SIG-M5 treated with dmso at 0.1 percent for 504 hours (cell line): Measurements from ENCODE around the gene HIF3A.
A peak's percentile ranks its signal among the peaks of the same experiment; 100 is the strongest.
"Not testable (repeated sequence)": the region's sequence is repeated elsewhere in the genome, so short reads cannot be mapped to it uniquely, and the experiment has no call there.

ENCODE experiments used
- DNase-seq: peaks from one replicate; lab custom pipeline; 2025; ENCODE audit not compliant: unreplicated experiment; lab: John Stamatoyannopoulos, UW

HIF3A gene

GRCh38 chr19:46356149-46357055 is 59.6 kb downstream of the HIF3A start:
- no peak for DNase-seq

GRCh38 chr19:46357846-46358583 is 61.2 kb downstream of the HIF3A start:
- DNase-seq = no peak

DNA sequence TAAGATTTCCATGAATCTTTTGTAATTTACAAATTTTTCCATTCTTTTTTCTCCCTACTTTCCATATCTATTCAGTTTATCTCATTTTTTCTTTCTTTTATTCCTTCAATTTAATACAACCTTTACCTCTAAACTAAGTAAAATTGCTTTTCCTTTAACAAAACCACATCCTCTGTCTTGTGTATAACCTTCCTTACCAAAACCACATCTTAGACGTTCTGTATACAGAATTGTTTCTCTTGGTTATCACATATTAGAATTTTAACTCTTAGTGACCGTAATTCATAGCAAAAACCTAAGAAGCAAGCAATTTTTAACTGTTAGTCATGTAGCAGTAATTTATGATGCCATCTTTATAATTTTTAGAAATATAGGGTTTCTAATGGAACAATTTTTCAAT is 65.1 kb downstream of the HIF3A start:
- DNase-seq = no peak

- no peak for DNase-seq
Measured at GRCh38 chr19:46364359-46364758, 67.5 kb downstream of the HIF3A start.

DNA sequence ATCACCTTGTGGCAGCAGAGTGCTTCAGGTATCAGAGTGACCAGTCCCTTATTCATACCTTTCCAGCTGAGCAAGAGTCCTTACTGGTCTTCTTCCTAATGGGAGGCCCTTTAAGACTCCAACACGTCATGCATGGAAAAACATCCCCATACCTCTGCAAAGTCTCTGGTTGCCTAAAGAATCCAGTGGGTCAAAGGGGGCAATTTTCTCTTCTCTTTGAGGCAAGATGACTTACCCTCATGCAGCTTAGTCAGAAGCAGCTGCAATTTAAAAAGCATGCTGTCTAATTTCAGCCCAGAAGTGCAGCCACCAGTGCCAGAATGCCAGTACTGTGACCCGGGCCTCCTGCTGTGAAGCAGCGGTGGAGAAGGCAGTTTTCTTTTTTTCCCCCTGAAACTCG is 68.7 kb downstream of the HIF3A start:
- no peak for DNase-seq

GRCh38 chr19:46366620-46367292 is 69.9 kb downstream of the HIF3A start:
- DNase-seq = no peak

DNA sequence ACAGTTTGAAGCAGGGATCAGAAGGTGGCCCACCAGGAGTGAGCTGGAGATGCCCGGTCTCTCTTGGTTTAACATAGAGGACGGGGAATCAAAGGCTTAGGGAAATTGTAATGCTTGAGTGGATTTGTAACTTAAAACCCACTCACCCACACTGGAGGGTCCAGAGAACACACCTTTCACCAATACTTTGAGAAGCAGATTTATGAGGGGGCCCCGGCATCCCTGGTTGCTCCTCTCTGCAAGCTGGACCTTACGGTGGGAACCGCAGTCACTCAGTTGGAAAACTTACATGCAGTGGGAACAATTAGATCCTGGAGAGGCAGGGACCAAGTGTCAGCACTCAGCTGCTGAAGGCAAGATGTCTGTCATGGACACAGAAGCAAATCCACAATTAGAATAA is 70.6 kb downstream of the HIF3A start:
- no peak for DNase-seq

DNA sequence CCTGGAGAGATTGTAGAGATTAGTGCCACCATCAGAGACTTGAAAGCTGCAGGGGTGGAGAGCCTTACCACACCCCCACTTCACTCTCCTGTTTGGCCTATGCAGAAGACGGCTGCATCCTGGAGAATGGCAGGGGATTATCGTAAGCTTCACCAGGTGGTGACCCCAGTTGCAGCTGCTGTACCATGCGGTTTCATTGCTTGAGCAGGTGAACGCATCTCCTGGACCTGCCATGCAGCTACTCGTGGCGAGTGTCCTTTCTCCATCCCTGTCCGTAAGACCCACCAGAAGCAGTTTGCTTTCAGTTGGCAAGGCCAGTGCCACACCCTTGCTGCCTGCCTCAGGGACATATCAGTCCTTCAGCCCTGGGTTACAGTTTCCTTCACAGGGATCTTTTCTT is 71.3 kb downstream of the HIF3A start:
- DNase-seq = no peak

DNA sequence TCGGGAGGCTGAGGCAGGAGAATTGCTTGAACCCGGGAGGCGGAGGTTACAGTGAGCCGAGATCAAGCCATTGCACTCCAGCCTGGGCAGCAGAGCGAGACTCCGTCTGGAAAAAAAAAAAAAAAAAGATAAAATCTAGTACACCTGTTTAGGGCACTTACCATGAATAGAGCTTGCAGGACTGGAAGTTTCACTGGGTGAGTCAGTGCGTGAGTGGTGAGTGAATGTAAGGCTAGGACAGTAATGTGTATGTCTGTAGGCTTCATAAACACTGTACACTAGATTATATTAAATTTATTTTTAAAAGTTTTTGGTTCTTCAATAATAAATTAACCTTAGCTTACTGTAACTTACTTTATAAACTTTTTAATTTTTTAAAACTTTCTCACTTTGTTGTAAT is 73.0 kb downstream of the HIF3A start:
- DNase-seq = no peak

GRCh38 chr19:46371371-46371901 is 74.6 kb downstream of the HIF3A start:
- no peak for DNase-seq

GRCh38 chr19:46372901-46373490 is 76.2 kb downstream of the HIF3A start:
- no peak for DNase-seq

- peak; percentile 68 for DNase-seq
Measured at GRCh38 chr19:46373491-46374359, 76.9 kb downstream of the HIF3A start.

- no peak for DNase-seq
Measured at GRCh38 chr19:46374536-46375475, 78.0 kb downstream of the HIF3A start.

DNA sequence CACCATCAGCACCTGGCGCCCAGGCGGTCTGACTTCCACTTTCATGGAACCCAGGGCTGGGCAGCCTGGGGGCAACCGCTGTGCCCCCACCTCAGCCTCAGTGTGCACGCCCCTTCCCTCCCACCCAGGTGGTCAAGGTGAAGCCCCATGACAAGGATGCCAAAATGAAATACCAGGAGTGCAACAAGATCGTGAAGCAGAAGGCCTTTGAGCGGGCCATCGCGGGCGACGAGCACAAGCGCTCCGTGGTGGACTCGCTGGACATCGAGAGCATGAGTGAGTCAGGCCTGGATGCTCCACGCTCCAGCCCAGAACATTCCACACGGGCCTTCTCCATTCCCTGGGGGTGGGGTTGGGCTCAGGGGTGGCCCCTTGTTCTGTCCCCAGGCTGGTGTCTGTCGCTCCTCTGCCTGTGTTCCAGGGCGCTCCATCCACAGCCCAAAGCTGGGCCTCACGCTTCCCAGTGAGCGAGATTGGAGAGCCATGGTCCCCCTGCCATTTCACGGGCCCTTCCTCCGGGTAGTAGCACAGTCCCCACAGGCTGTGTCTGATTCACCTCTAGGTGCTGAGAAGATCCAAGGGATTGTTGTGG is 78.7 kb downstream of the HIF3A start:
- DNase-seq = not testable (repeated sequence)

- DNase-seq = no peak
Measured at GRCh38 chr19:46376241-46377153, 79.7 kb downstream of the HIF3A start.

GRCh38 chr19:46378268-46378667 is 81.4 kb downstream of the HIF3A start:
- no peak for DNase-seq

DNA sequence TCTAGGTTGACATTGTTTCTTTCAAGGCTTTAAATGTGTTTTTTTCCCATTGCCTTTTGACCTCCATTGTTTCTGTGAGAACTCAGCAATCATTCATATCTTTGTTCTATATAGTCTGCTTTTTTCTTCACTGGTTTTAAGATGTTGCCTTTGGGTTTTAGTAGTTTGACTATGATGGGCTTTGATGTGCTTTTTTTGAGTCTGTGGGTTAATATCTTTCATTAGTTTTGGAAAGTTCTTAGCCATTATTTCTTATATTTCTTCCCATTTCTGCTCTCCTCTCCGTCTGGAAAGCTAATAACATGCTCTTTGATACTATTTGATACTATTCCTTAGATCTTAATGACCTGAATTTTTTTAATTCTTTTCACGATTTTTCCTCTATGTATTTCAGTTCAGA is 83.8 kb downstream of the HIF3A start:
- DNase-seq = no peak

GRCh38 chr19:46381346-46381745 is 84.5 kb downstream of the HIF3A start:
- DNase-seq = no peak
